Upper lobe of left lung (tissue), 6 donors: ENCODE data around the gene ANAPC2. TPM values are rescaled to one million over a fixed set of nuclear protein-coding genes. Genes with fewer than 3 reads are reported as not detected.
A peak's percentile ranks its signal among the peaks of the same experiment; 100 is the strongest.

Experiments
- ATAC-seq, 2 donors: fragments of 200-7000 bp; cut with Tn5 transposase; one replicate each; pipeline ENCODE4 v1.9.1; 2022; ENCODE audit warnings: mild to moderate bottlenecking in 2 of 2, moderate library complexity in 2 of 2; ENCODE audit not compliant: low FRiP score in 2 of 2
- DNase-seq, 2 donors: peaks; one replicate each; pipeline ENCODE4 v3.0.0-alpha.2; 2019 to 2020
- H3K27ac ChIP-seq, 4 donors: fragments of 200-600 bp; sonication (generic); one replicate each; pipeline ENCODE4 v1.5.1; 2016 to 2019
- H3K27me3 ChIP-seq, 4 donors: fragments of 200-600 bp; sonication (generic); one replicate each; pipeline ENCODE4 v1.5.1; 2017 to 2019
- H3K36me3 ChIP-seq, 4 donors: fragments of 200-600 bp; sonication (generic); one replicate each; pipeline ENCODE4 v1.5.1; 2016 to 2019
- H3K4me1 ChIP-seq, 4 donors: fragments of 200-600 bp; sonication (generic); one replicate each; pipeline ENCODE4 v1.5.1; 2018 to 2019
- H3K4me3 ChIP-seq, 4 donors: fragments of 200-600 bp; sonication (generic); one replicate each; pipeline ENCODE4 v1.5.1; 2017 to 2019; ENCODE audit warnings: mild to moderate bottlenecking in 2 of 4, moderate library complexity in 1 of 4
- H3K9me3 ChIP-seq, 4 donors: fragments of 200-600 bp; sonication (generic); one replicate each; pipeline ENCODE4 v1.5.1; 2018 to 2019
- CTCF ChIP-seq, 6 experiments: fragments of 450-650 bp in 4 of 6; fragments of 200-600 bp in 2 of 6; sonication (generic) in 2 of 6; IDR thresholded peaks; one replicate each; pipeline ENCODE4 v1.5.1; 2016 to 2019; ENCODE audit warnings: antibody characterized with exemption in 6 of 6
- EP300 ChIP-seq, 4 donors: sonication (generic); formaldehyde crosslinking; IDR thresholded peaks; one replicate each; pipeline ENCODE4 v1.5.1; 2017; ENCODE audit warnings: antibody characterized with exemption in 4 of 4, control low read depth in 2 of 4
- POLR2A ChIP-seq, 4 donors: fragments of 450-650 bp; IDR thresholded peaks; one replicate each; pipeline ENCODE4 v1.5.1; 2016 to 2017; ENCODE audit warnings: antibody characterized with exemption in 4 of 4, mild to moderate bottlenecking in 2 of 4
- POLR2AphosphoS5 ChIP-seq, 2 donors: sonication (generic); formaldehyde crosslinking; IDR thresholded peaks; one replicate each; pipeline ENCODE4 v1.5.1; 2017; ENCODE audit warnings: antibody characterized with exemption in 2 of 2
- WGBS, 2 donors: methylation state at CpG; one replicate each; pipeline ENCODE4 v1.1.5; 2017 to 2018; 5-methylcytosine and 5-hydroxymethylcytosine counted together
- total RNA-seq, 6 donors: library from RNA; depleted of rRNA in 4 of 6; stranded (reverse); fragments of >200 nt in 4 of 6; gene quantifications; one replicate each; pipeline versions ENCODE4 v1.1.0 to v1.2.1, GENCODE V29; 2016 to 2021
- donor health status: DM: no; HTN: no; CAD: no; lungs with moderate emphysema.
- donor health status: DM: no; HTN: yes; CAD: no; lungs with severe emphysema.

The ANAPC2 gene
- total RNA-seq, 6 donors from 2014 or later = 31.9 to 174 (median 67.3) TPM

DNA sequence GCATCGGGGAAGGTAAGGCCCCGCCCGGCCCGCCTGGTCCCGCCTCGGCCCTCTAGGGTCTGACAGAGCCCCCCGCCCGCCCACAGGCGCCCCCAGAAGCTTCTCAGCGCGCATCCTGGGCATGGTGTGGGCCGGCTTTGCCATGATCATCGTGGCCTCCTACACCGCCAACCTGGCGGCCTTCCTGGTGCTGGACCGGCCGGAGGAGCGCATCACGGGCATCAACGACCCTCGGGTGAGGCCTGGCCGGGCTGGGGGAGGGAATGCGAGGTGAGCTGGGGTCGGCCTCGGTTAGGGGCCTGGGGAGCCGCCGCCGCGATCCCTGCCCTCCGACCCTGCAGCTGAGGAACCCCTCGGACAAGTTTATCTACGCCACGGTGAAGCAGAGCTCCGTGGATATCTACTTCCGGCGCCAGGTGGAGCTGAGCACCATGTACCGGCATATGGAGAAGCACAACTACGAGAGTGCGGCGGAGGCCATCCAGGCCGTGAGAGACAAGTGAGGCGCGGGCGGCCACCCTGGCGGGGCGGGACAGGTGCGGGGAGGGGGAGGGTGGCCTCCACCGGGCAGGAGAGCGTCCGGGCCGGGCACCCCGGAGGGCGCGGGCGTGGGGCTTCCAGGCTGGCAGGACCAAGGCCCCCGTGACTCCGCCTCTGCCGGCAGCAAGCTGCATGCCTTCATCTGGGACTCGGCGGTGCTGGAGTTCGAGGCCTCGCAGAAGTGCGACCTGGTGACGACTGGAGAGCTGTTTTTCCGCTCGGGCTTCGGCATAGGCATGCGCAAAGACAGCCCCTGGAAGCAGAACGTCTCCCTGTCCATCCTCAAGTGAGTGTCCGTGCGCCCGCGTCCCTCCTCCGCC is 25.6 kb downstream of the ANAPC2 start:
- H3K27ac ChIP-seq = no peak overlapping the region
- peak overlapping the region in 3 of 4 donors; percentile 34 to 43 (median 37) for H3K4me3 ChIP-seq
- 7 to 51% methylated on average over 10 to 52 of the region's 74 CpGs for WGBS, 2 donors

DNA sequence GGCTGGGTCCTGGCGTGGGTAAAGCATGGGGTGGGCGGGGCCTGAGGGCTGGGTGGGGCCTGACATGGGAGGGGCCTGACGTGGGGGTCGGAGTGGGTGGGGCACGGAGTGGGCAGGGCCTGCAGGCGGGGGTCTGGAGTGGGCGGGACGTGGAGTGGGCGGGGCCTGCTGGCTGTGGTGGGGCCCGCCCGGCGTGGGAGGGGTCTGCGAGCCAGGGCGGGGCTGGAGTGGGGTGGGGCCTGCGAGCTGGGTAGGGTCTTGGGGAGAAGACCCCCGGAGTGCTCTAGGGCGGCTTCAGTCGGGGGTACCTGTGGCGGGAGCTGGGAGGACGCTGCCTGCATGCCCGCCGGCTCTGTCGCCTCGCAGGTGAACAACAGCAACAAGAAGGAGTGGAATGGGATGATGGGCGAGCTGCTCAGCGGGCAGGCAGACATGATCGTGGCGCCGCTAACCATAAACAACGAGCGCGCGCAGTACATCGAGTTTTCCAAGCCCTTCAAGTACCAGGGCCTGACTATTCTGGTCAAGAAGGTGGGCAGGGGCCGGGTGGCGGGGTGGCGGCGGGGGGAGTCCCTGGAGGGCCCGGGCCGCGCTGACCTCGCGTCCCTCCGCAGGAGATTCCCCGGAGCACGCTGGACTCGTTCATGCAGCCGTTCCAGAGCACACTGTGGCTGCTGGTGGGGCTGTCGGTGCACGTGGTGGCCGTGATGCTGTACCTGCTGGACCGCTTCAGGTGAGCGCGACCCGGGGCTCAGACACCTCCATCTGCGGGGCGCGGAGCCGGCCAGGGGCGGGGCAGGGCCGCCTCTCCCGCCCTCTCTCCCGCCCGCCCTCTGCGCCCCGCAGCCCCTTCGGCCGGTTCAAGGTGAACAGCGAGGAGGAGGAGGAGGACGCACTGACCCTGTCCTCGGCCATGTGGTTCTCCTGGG is 26.5 kb downstream of the ANAPC2 start:
- ATAC-seq = no peak
- H3K4me1 ChIP-seq = peaks cover 15 to 38% (median 25%) of the 10 kb centered on the region in 4 donors
- H3K27ac ChIP-seq = no peak overlapping the region
- H3K27me3 ChIP-seq = peaks cover 0 to 96% (median 69%) of the 10 kb centered on the region in 4 donors
- DNase-seq = peak in 1 of 2 donors; percentile 73
- no peak overlapping the region for H3K4me3 ChIP-seq
- TF ChIP-seq POLR2AphosphoS5 (IDR thresholded peaks at IDR 0.05) (no peak), EP300 (IDR thresholded peaks at IDR 0.05) (no peak), POLR2A (IDR thresholded peaks at IDR 0.05) (no peak), CTCF (IDR thresholded peaks at IDR 0.05) (no peak)
- no peaks in the 10 kb centered on the region for H3K9me3 ChIP-seq
- no peaks in the 10 kb centered on the region for H3K36me3 ChIP-seq
- 5 to 7% methylated on average over 17 to 18 of the region's 71 CpGs for WGBS, 2 donors

More for the DNA sequence above, 25.6 kb downstream of the ANAPC2 start:
- Histone ChIP-seq H3K9me3 (no peaks in the 10 kb centered on the region), H3K36me3 (no peaks in the 10 kb centered on the region), H3K27me3 (peaks cover 2 to 98% (median 70%) of the 10 kb centered on the region in 4 donors), H3K4me1 (peaks cover 18 to 39% (median 26%) of the 10 kb centered on the region in 4 donors)
- ATAC-seq = no peak
- TF ChIP-seq CTCF (IDR thresholded peaks at IDR 0.05) (peak in 3 of 6 experiments; percentile 14 to 16 (median 15)), POLR2A (IDR thresholded peaks at IDR 0.05) (no peak), EP300 (IDR thresholded peaks at IDR 0.05) (no peak)
- DNase-seq = peak; percentile 38 to 86

DNA sequence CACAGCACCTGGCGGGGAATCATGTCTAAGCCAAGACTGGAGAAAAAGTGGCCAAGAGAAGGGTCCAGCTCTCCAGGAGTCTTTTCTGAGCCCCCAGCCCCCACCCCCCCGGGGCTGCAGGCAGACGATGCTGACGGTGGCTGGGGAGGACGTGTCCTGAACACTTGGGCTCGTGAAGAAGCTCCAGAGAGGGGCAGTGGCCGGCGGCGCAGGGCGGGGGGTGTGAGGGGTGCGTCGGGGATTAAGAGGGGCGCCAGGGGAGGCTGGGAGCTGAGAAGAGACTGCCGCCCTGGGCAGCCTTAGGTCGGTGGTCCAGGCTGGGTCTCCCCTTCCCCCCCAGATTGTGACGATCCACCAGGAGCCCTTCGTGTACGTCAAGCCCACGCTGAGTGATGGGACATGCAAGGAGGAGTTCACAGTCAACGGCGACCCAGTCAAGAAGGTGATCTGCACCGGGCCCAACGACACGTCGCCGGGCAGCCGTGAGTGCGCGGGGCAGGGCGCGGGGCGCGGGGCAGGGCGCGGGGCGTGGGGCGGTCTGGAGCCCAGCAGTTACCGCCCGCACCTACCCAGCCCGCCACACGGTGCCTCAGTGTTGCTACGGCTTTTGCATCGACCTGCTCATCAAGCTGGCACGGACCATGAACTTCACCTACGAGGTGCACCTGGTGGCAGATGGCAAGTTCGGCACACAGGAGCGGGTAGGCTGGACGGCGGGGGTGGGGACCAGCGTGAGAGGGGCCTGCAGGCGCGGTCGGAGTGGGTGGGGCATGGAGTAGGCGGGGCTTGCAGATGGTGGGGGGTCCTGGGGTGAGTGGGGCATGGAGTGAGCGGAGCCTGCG is 27.4 kb downstream of the ANAPC2 start:
- DNase-seq = peak in 1 of 2 donors; percentile 74
- peaks cover 21 to 43% (median 30%) of the 10 kb centered on the region in 4 donors for H3K4me1 ChIP-seq
- WGBS, 2 donors = 30 to 43% methylated on average over 20 to 50 of the region's 56 CpGs
- no peaks in the 10 kb centered on the region for H3K9me3 ChIP-seq
- no peak overlapping the region for H3K27ac ChIP-seq
- H3K4me3 ChIP-seq = no peak overlapping the region
- no peaks in the 10 kb centered on the region for H3K36me3 ChIP-seq
- no peak for ATAC-seq
- H3K27me3 ChIP-seq = peaks cover 0 to 94% (median 64%) of the 10 kb centered on the region in 4 donors
- no peak for TF ChIP-seq POLR2A (IDR thresholded peaks at IDR 0.05)
- TF ChIP-seq EP300 (IDR thresholded peaks at IDR 0.05) = no peak
- no peak for TF ChIP-seq CTCF (IDR thresholded peaks at IDR 0.05)
- no peak for TF ChIP-seq POLR2AphosphoS5 (IDR thresholded peaks at IDR 0.05)

- no peak for TF ChIP-seq POLR2AphosphoS5 (IDR thresholded peaks at IDR 0.05)
- no peak for TF ChIP-seq POLR2A (IDR thresholded peaks at IDR 0.05)
- TF ChIP-seq CTCF (IDR thresholded peaks at IDR 0.05) = no peak
- TF ChIP-seq EP300 (IDR thresholded peaks at IDR 0.05) = no peak
- H3K27me3 ChIP-seq = peaks cover 0 to 87% (median 56%) of the 10 kb centered on the region in 4 donors
Observed at GRCh38 chr9:137160054-137160425, 28.3 kb downstream of the ANAPC2 start.

More at GRCh38 chr9:137160054-137160425, 28.3 kb downstream of the ANAPC2 start:
- Histone ChIP-seq H3K4me3 (no peak overlapping the region), H3K27ac (no peak overlapping the region), H3K4me1 (peaks cover 21 to 43% (median 30%) of the 10 kb centered on the region in 4 donors), H3K36me3 (no peaks in the 10 kb centered on the region), H3K9me3 (no peaks in the 10 kb centered on the region)
- ATAC-seq = no peak
- 63 to 64% methylated on average over 17 of the region's 17 CpGs for WGBS, 2 donors
- peak in 1 of 2 donors; percentile 70 for DNase-seq
